ENCODE data around the gene PRAMEF17.
"Not testable (repeated sequence)": the region's sequence is repeated elsewhere in the genome, so short reads cannot be mapped to it uniquely, and the experiment has no call there.

DNA sequence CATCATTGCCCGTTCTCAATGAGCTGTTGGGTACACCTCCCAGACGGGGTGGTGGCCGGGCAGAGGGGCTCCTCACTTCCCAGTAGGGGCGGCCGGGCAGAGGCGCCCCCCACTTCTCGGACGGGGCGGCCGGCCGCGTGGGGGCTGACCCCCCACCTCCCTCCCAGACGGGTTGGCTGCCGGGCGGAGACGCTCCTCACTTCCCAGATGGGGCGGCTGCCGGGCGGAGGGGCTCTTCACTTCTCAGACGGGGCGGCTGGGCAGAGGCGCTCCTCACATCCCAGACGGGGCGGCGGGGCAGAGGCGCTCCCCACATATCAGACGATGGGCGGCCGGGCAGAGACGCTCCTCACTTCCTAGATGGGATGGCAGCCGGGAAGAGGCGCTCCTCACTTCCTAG, 5.3 kb downstream of the PRAMEF17 start:
- not testable (repeated sequence) for TF ChIP-seq POLR2A (IDR thresholded peaks at IDR 0.05; ENCODE audit: low read length); GATA1 (IDR thresholded peaks at IDR 0.05; ENCODE audit: low read depth, low read length)
